PC-3 (cell line): ENCODE results near the gene C6orf58. TPM values are rescaled to one million over a fixed set of nuclear protein-coding genes. Genes with fewer than 3 reads are reported as not detected.
"Not testable (repeated sequence)": the region's sequence is repeated elsewhere in the genome, so short reads cannot be mapped to it uniquely, and the experiment has no call there.

Experiments used
- ATAC-seq: fragments of 200-7000 bp; cut with Tn5 transposase; 2 replicates; pipeline ENCODE4 v1.9.1; 2020; ENCODE audit warnings: mild to moderate bottlenecking, moderate library complexity
- BruUV-seq: library from RNA; stranded (reverse); fragments of 400-500 nt; replicated peaks from 2 replicates; lab custom pipeline; 2021; lab: Mats Ljungman, UMichigan
- CTCF ChIA-PET: fragments of 300-600 bp; sonication (Branson Sonifier 250); formaldehyde crosslinking; loops from one replicate; lab custom pipeline; 2022; ENCODE audit warnings: antibody characterized with exemption; lab: Charles Lee
- POLR2A ChIA-PET: fragments of 300-600 bp; sonication (Branson Sonifier 250); formaldehyde crosslinking; loops from one replicate; lab custom pipeline; 2022; ENCODE audit warnings: antibody characterized with exemption; ENCODE audit not compliant: unreplicated experiment; lab: Charles Lee
- DNase-seq: peaks from one replicate; pipeline ENCODE4 v3.0.0-alpha.2; 2015
- H2AFZ ChIP-seq: fragments of 300-600 bp; sonication (generic); 2 replicates; pipeline ENCODE4 v1.6.0; 2016; ENCODE audit warnings: antibody characterized with exemption, low read length
- H3F3A ChIP-seq: fragments of 300-600 bp; sonication (generic); one replicate; pipeline ENCODE4 v1.6.0; 2017; ENCODE audit warnings: antibody characterized with exemption, low read length, control low read depth, mild to moderate bottlenecking; ENCODE audit not compliant: unreplicated experiment
- H3K27ac ChIP-seq: fragments of 300-600 bp; sonication (generic); 2 replicates; pipeline ENCODE4 v1.5.1; 2016; ENCODE audit warnings: mild to moderate bottlenecking, low read length
- H3K27me3 ChIP-seq: fragments of 300-600 bp; sonication (generic); 2 replicates; pipeline ENCODE4 v1.6.1; 2016; ENCODE audit warnings: low read length, mixed read lengths
- H3K36me3 ChIP-seq: fragments of 300-600 bp; sonication (generic); 2 replicates; pipeline ENCODE4 v1.6.1; 2016; ENCODE audit warnings: low read depth, mixed run types, low read length, mixed read lengths
- H3K4me1 ChIP-seq: fragments of 300-600 bp; sonication (generic); 2 replicates; pipeline ENCODE4 v1.5.1; 2016; ENCODE audit warnings: low read length; ENCODE audit not compliant: insufficient read depth
- H3K4me2 ChIP-seq: fragments of 300-600 bp; sonication (generic); 2 replicates; pipeline ENCODE4 v1.6.0; 2016; ENCODE audit warnings: low read length
- H3K4me3 ChIP-seq: fragments of 300-600 bp; sonication (generic); 2 replicates; pipeline ENCODE4 v1.5.1; 2016; ENCODE audit warnings: mild to moderate bottlenecking, low read length, mixed read lengths
- H3K79me2 ChIP-seq: fragments of 300-600 bp; sonication (generic); 2 replicates; pipeline ENCODE4 v1.6.1; 2017; ENCODE audit warnings: low read length, mixed read lengths
- H3K9ac ChIP-seq: fragments of 300-600 bp; sonication (generic); 2 replicates; pipeline ENCODE4 v1.6.0; 2016; ENCODE audit warnings: mild to moderate bottlenecking, low read length
- H3K9me2 ChIP-seq: fragments of 300-600 bp; sonication (generic); replicated peaks from 2 replicates; pipeline ENCODE4 v1.6.1; 2016; ENCODE audit warnings: mixed run types, low read length, mixed read lengths
- H3K9me3 ChIP-seq: fragments of 300-600 bp; sonication (generic); 2 replicates; pipeline ENCODE4 v1.6.1; 2016; ENCODE audit warnings: low read length, mixed read lengths
- H4K20me1 ChIP-seq: fragments of 300-600 bp; sonication (generic); 2 replicates; pipeline ENCODE4 v1.6.1; 2016; ENCODE audit warnings: low read length, mixed read lengths
- CTCF ChIP-seq: fragments of 300-600 bp; sonication (generic); conservative IDR thresholded peaks from 2 replicates; pipeline ENCODE4 v1.5.1; 2017; ENCODE audit warnings: antibody characterized with exemption, low read depth, mild to moderate bottlenecking, low read length
- EZH2 ChIP-seq: fragments of 300-600 bp; sonication (generic); IDR thresholded peaks from one replicate; pipeline ENCODE4 v1.6.1; 2017; ENCODE audit warnings: antibody characterized with exemption, mild to moderate bottlenecking, low read length; ENCODE audit not compliant: unreplicated experiment
- EZH2phosphoT487 ChIP-seq: fragments of 300-600 bp; sonication (generic); IDR thresholded peaks from 2 replicates; pipeline ENCODE4 v1.6.1; 2018; ENCODE audit warnings: mild to moderate bottlenecking, antibody characterized with exemption, low read length, borderline replicate concordance
- intact Hi-C: fragments of 100-400 bp; cut with micrococcal nuclease; formaldehyde crosslinking; loops from 2 replicates; pipeline ENCODE4 v1.9.0; 2023
- total RNA-seq: library from RNA; depleted of rRNA; stranded (reverse); fragments of >200 nt; gene quantifications from 2 replicates; pipeline ENCODE4 v1.2.3, GENCODE V29; 2014

C6orf58 gene
- total RNA-seq, 1 experiment from 2014 or later: not detected

GRCh38 chr6:127592964-127593363 lies 16.0 kb downstream of the C6orf58 start:
- POLR2A ChIA-PET: no interaction called here

GRCh38 chr6:127593456-127593855 lies 16.5 kb downstream of the C6orf58 start:
- H3K9me2 ChIP-seq, POLR2A ChIA-PET, H3K79me2 ChIP-seq, H3K4me2 ChIP-seq, intact Hi-C loops, H3K4me1 ChIP-seq, BruUV-seq, H3K4me3 ChIP-seq, H2AFZ ChIP-seq, ATAC-seq, H3K27me3 ChIP-seq, H3F3A ChIP-seq, H3K36me3 ChIP-seq, H4K20me1 ChIP-seq, H3K9me3 ChIP-seq, H3K9ac ChIP-seq, DNase-seq, CTCF ChIA-PET, H3K27ac ChIP-seq: not testable (repeated sequence)

More at GRCh38 chr6:127592964-127593363, 16.0 kb downstream of the C6orf58 start:
- intact Hi-C loops: no loop called here
- Histone ChIP-seq H2AFZ (no peak overlapping the region), H3K27ac (no peak overlapping the region), H3K27me3 (no peaks in the 10 kb centered on the region), H3K4me1 (no peaks in the 10 kb centered on the region), H3K9ac (no peak overlapping the region), H3F3A (no peaks in the 10 kb centered on the region), H3K9me2 (no peaks in the 10 kb centered on the region), H3K4me3 (no peak overlapping the region), H4K20me1 (no peaks in the 10 kb centered on the region), H3K4me2 (no peak overlapping the region), H3K36me3 (no peaks in the 10 kb centered on the region), H3K9me3 (no peaks in the 10 kb centered on the region), H3K79me2 (no peaks in the 10 kb centered on the region)
- no peak for DNase-seq
- ATAC-seq: no peak
- BruUV-seq: no TSS peak
- CTCF ChIA-PET: no interaction called here
- TF ChIP-seq CTCF: no peak
- no peak for TF ChIP-seq EZH2
- TF ChIP-seq EZH2phosphoT487: no peak

GRCh38 chr6:127606131-127606562 lies 29.2 kb downstream of the C6orf58 start:
- no peaks in the 10 kb centered on the region for H3K79me2 ChIP-seq
- H3F3A ChIP-seq: no peaks in the 10 kb centered on the region
- H3K36me3 ChIP-seq: no peaks in the 10 kb centered on the region
- H4K20me1 ChIP-seq: no peaks in the 10 kb centered on the region
- DNase-seq: peak; percentile 61
- H3K9me3 ChIP-seq: no peaks in the 10 kb centered on the region
- H3K4me3 ChIP-seq: no peak overlapping the region
- ATAC-seq: peak; percentile 65
- H2AFZ ChIP-seq: no peak overlapping the region
- TF ChIP-seq EZH2: no peak
- peak; percentile 64 for TF ChIP-seq CTCF
- TF ChIP-seq EZH2phosphoT487: no peak
- no peak overlapping the region for H3K27ac ChIP-seq
- no peaks in the 10 kb centered on the region for H3K9me2 ChIP-seq
- H3K9ac ChIP-seq: no peak overlapping the region
- ChIA-PET CTCF (interaction anchor here (0.5 to 0.6 kb wide), 2 partner anchors 51 to 84 kb away, joined by 3 to 4 read pairs; no protein-coding TSS in a partner anchor), POLR2A (no interaction called here)
- no peaks in the 10 kb centered on the region for H3K27me3 ChIP-seq
- no peak overlapping the region for H3K4me2 ChIP-seq
- intact Hi-C loops: loop anchor here (1.0 to 2.0 kb wide), 3 partner anchors 36 to 85 kb away; no protein-coding TSS in a partner anchor
- BruUV-seq: no TSS peak
- peaks cover 7% of the 10 kb centered on the region for H3K4me1 ChIP-seq
